IPS-20b (cell line): Measurements from ENCODE around the gene MSI2.

Experiments
- H3K27ac ChIP-seq: one replicate; pipeline ENCODE4 v1.5.1; 2013; ENCODE audit warnings: low read length
- H3K27me3 ChIP-seq: 2 replicates; pipeline ENCODE4 v1.6.1; 2013; ENCODE audit warnings: mild to moderate bottlenecking, low read length, inconsistent platforms; ENCODE audit not compliant: insufficient read depth
- H3K36me3 ChIP-seq: 2 replicates; pipeline ENCODE4 v1.6.1; 2013; ENCODE audit warnings: low read depth, mild to moderate bottlenecking, inconsistent platforms, low read length, moderate library complexity; ENCODE audit not compliant: insufficient read depth
- H3K4me1 ChIP-seq: 2 replicates; pipeline ENCODE4 v1.6.1; 2013; ENCODE audit warnings: mild to moderate bottlenecking, control low read depth, inconsistent platforms, low read length, moderate library complexity; ENCODE audit not compliant: insufficient read depth
- H3K4me3 ChIP-seq: 2 replicates; pipeline ENCODE4 v1.5.1; 2013; ENCODE audit warnings: mild to moderate bottlenecking, low read length, inconsistent platforms
- H3K9ac ChIP-seq: 2 replicates; pipeline ENCODE4 v1.6.1; 2013; ENCODE audit warnings: low read depth, mild to moderate bottlenecking, inconsistent platforms, low read length, moderate library complexity
- H3K9me3 ChIP-seq: 2 replicates; pipeline ENCODE4 v1.6.1; 2013; ENCODE audit warnings: mild to moderate bottlenecking, low read depth, low read length, inconsistent platforms; ENCODE audit not compliant: insufficient read depth

The MSI2 gene

DNA sequence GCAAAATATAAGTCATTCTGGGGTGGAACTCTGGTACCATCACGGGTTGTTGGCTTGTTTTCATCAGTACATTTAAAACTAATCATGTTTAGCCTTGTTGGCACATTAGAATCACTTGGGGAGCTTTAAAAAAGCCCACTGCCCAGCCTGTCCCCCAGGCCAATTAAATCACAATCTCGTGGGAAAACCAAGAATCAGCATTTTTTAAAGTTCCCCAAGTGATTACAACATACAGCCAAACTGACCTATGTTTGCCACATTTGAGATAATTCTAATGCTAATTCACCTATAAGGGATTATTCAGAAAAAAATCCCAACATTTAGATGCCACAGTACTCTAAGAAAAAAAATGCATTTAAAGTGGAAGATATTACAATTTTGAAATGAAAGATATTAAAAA is 8.4 kb upstream of the MSI2 start:
- Histone ChIP-seq H3K9ac (no peak overlapping the region), H3K36me3 (no peaks in the 10 kb centered on the region), H3K27ac (no peak overlapping the region), H3K9me3 (peaks cover 6% of the 10 kb centered on the region; the same call in 1 of the 2 replicates), H3K4me3 (no peak overlapping the region), H3K4me1 (no peaks in the 10 kb centered on the region), H3K27me3 (no peaks in the 10 kb centered on the region)

DNA sequence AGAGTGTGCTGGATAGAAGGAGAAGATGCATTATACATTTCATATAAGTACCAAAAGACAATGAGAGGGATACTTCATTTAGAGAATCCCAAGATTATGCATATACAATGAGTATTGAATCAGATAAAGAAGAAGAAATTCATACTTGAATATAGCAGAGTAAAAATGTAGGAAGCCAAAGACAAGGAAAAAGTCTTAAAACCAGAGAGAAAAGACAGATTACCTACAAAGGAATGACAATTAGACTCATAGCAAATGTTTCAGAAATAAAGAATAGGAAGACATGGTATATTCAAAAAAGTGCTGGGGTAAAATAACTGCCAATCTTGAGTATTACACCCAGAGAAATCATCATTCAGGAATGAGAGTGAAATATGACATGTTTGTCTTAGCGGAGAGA is 6.8 kb upstream of the MSI2 start:
- Histone ChIP-seq H3K4me3 (no peak overlapping the region), H3K9me3 (peaks cover 6% of the 10 kb centered on the region; the same call in 1 of the 2 replicates), H3K36me3 (no peaks in the 10 kb centered on the region), H3K27ac (no peak overlapping the region), H3K27me3 (peaks cover 3% of the 10 kb centered on the region; the same call in 1 of the 2 replicates), H3K9ac (no peak overlapping the region), H3K4me1 (no peaks in the 10 kb centered on the region)

DNA sequence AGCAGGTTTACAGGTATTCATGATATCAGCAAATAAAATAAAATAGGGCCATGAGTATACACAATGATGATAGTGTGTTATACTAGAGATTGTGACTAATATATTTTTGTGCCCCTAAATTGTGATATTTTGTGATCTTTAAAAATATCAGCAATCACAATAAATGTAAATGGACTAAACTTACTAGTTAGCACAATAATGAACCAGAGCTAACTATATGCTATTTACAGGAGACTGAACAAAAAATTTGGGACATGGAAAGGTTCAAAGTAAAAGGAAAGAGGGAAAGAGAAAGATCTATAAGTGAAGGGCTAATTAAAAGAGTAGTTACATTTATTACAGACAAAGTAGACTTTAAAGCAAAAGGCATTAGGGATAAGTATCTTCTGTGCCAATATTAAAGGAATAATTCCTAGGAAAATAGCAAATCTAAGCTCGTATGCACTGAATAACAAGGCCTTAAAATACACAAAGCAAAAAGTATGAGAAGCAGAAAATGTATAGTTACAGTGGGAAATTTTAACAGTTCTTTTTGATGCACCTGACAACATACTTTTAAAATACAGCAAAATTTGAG is 5.0 kb upstream of the MSI2 start:
- Histone ChIP-seq H3K4me3 (no peak overlapping the region), H3K9ac (no peak overlapping the region), H3K4me1 (no peaks in the 10 kb centered on the region), H3K27me3 (peaks cover 16% of the 10 kb centered on the region), H3K36me3 (no peaks in the 10 kb centered on the region), H3K9me3 (peaks cover 6% of the 10 kb centered on the region; the same call in 1 of the 2 replicates), H3K27ac (no peak overlapping the region)

DNA sequence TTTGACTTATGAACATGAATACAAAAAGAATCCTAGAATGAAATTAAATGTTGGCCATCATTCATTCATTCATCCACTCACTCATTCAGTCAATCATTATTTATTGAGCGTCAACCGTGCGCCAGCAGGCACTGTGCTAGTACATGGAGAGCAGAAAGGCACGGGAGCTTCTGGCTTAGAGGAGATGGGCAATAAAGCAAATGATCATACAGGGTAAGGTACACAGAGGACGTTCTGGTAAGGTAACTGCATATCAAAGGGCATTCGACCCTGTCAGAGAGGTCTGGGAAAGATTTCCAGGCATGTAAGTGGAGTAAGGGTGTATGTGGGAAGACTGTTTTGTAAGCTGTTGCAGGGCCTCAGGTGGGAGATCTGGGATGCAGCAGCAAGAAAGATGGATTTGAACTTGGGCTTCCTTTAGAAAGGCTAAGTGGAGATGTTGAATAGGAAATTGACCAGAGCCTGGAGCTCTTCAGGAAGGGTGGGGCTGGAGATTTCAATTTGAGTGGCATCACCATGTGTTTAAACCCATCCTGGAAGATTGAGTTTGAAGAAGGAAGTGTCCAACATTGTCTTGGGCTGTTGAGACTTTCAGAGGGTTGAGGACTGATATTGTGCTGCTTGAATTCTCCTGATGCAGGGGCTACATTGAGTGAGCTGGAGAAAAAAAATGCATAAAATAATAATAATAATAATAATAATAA is 2.8 kb upstream of the MSI2 start:
- no peak overlapping the region for H3K9ac ChIP-seq
- H3K4me3 ChIP-seq: no peak overlapping the region
- no peak overlapping the region for H3K27ac ChIP-seq
- peaks cover 16% of the 10 kb centered on the region for H3K27me3 ChIP-seq
- no peaks in the 10 kb centered on the region for H3K36me3 ChIP-seq
- H3K9me3 ChIP-seq: peaks cover 6% of the 10 kb centered on the region; the same call in 1 of the 2 replicates
- peaks cover 2% of the 10 kb centered on the region; the same call in 1 of the 2 replicates for H3K4me1 ChIP-seq

DNA sequence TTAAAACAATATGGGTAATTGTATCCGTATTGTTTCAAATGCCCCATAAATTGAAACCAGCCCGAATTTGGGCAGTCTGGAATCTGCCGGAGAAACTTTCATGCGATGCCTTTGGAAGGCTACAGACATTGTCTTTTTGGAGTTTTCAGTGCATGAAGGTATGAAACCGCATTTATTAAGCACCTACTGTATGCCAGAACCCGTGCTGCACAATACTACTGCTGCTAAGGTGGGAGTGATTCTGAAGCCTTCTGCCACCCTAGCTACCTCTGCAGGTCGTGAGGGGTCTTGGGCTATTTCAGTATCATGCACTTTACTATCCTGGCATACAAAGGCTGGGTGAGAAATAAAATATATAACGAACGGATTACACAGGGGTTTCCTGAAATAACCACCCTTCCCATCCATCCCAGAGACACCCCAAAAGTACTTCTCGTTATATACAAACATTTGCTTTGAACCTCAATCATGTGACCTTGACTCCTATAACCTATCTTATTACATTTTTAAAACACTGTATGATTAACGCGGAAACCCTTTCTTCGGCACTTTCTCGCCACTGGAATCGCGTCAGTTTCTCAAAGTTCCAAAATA is 1.0 kb upstream of the MSI2 start:
- H3K36me3 ChIP-seq: peaks cover 1% of the 10 kb centered on the region; the same call in 1 of the 2 replicates
- peak overlapping the region; percentile 83 for H3K4me3 ChIP-seq
- peak overlapping the region; percentile 78; the same call in 1 of the 2 replicates for H3K9ac ChIP-seq
- no peak overlapping the region for H3K27ac ChIP-seq
- peaks cover 20% of the 10 kb centered on the region; the same call in 1 of the 2 replicates for H3K4me1 ChIP-seq
- H3K27me3 ChIP-seq: peaks cover 16% of the 10 kb centered on the region
- H3K9me3 ChIP-seq: peaks cover 6% of the 10 kb centered on the region; the same call in 1 of the 2 replicates

DNA sequence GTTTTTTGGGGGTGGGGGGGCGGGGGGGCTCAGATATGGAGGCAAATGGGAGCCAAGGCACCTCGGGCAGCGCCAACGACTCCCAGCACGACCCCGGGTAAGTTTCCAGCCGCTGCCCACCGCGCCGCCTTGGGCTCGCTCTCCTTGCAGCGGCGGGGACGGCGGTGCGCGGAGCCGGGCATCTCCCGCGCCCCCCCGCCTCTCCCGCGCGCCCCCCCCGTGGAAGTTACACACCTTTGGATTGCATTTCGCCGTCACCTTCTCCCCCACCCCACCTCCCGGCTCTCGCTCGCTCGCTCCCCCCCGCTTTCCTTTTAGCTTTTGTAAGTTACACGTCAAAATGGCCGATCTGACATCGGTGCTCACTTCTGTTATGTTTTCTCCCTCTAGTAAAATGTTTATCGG is 387 bp downstream of the MSI2 start:
- H3K36me3 ChIP-seq: peaks cover 15% of the 10 kb centered on the region
- no peak overlapping the region for H3K27ac ChIP-seq
- peaks cover 32% of the 10 kb centered on the region for H3K4me1 ChIP-seq
- no peaks in the 10 kb centered on the region for H3K9me3 ChIP-seq
- H3K27me3 ChIP-seq: peaks cover 16% of the 10 kb centered on the region
- H3K9ac ChIP-seq: peak overlapping the region; percentile 80; the same call in 1 of the 2 replicates
- H3K4me3 ChIP-seq: peak overlapping the region; percentile 85

DNA sequence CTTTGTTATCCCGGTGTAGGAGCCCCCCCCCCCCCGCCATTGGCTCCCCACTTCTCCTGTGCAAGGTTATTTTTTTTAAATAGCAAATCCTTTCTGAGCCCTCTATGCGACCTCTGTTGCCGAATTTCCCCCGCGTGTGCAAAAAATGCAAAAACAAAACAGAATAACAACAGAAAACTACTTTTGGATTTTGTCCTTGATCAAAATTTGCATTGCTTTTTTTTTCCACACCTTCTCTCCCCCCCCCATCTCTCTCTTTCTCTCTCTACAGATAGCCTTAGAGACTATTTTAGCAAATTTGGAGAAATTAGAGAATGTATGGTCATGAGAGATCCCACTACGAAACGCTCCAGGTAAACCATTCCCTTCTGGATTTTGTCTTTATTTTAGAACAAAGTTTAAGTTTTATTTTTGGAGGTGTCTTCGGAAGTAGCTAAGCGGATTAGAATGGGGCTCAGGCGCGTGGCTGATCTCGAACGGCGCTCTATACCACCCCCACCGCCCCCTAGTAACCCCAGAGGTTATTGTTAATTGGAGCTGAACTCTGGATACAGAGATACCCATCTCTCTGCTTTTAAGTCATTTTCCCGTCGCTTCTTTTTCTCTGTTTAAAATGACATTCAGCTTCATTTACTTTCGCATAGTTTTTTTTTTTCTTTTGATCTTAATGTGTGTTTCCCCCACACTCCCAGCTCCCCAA is 1.0 kb downstream of the MSI2 start:
- no peak overlapping the region for H3K27ac ChIP-seq
- H3K9ac ChIP-seq: peak overlapping the region; percentile 80
- peaks cover 32% of the 10 kb centered on the region for H3K4me1 ChIP-seq
- peaks cover 16% of the 10 kb centered on the region for H3K27me3 ChIP-seq
- peaks cover 22% of the 10 kb centered on the region for H3K36me3 ChIP-seq
- H3K9me3 ChIP-seq: no peaks in the 10 kb centered on the region
- H3K4me3 ChIP-seq: peak overlapping the region; percentile 85

DNA sequence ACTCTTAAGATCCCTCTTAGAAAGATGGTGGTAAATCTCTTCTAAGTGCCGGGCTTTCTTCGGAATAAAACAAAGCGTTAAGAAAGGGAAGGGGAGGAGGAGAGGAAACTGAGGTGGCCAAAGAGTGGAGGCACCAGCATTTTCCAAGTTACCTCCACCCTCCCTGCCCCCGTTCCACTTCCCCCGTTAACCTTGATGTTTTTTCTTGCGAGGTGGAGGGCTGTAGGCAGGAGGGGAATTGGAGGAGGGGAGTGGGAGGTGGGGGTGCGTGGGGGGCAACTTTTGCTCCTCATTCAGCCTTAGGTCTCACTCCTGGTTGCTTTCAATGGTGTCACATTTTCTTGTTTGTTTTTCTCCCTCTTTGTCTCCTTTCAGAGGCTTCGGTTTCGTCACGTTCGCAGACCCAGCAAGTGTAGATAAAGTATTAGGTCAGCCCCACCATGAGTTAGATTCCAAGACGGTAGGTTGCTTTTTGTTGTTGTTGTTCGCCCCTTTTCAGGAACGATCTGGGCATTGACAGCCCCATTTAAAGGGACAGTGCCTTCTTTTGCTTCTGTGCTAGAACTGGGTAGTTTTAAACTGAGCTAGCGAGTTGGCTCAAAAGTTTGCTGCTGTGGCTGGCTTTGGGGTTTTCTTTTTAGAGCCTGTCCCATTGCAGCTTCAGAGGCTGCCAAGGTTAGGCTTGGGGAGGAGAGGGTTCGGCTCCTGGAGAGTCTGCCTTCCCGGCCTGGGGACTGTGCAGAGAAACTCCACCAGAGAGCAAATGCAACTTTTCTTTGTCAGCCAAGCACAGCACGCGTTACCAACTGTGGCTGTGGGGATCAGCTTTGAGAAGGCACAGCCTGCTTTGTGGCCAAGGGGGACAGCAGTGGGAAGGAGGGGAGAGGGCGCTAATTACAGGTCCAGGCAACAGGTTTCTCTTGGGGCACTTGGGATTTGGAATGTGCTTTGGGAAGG is 1.9 kb downstream of the MSI2 start:
- peak overlapping the region; percentile 80 for H3K9ac ChIP-seq
- peaks cover 16% of the 10 kb centered on the region for H3K27me3 ChIP-seq
- H3K4me3 ChIP-seq: peak overlapping the region; percentile 85
- no peak overlapping the region for H3K27ac ChIP-seq
- peaks cover 32% of the 10 kb centered on the region for H3K4me1 ChIP-seq
- H3K36me3 ChIP-seq: peaks cover 30% of the 10 kb centered on the region
- H3K9me3 ChIP-seq: no peaks in the 10 kb centered on the region

DNA sequence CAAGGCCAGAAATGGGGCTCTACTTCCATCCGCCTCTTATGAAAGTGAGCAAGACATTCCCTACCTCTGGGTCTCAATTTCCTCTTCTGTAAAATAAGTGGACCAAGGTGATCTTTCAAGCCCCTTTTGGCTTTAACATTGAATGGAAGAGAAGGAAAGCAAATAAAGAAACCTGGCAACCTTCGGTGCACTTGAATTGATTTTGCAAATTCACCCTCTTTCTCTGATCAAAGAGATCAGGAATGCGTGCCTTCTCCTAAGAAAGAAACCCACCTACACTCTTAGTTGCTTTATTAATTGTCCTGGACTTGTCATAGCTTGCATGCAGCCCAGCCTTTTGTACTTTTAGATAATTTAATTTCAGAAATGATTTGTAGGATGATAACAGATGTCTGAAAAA is 3.0 kb downstream of the MSI2 start:
- Histone ChIP-seq H3K36me3 (peaks cover 41% of the 10 kb centered on the region), H3K4me1 (peaks cover 32% of the 10 kb centered on the region)

DNA sequence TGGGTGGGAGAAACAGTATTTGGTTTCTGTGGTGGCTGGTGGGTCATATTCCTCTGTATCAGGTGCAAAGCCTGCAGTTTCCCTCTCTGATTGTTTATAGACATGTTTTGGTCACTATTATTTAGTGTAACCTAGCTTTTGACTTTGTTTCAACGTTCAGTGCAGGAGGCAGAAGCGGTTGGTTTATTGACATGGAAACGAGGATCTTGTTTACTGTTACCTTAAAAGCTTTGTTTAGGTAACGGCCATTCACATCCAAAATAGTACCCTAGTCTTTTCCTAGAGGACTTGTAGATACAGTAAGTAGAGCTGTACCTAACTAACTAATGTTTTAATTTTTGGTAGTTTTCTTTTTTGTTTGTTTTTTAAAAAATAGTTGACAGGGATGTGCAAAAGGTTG is 3.5 kb downstream of the MSI2 start:
- H3K36me3 ChIP-seq: peaks cover 47% of the 10 kb centered on the region
- H3K4me3 ChIP-seq: peak overlapping the region; percentile 85
- no peaks in the 10 kb centered on the region for H3K9me3 ChIP-seq
- H3K27me3 ChIP-seq: peaks cover 10% of the 10 kb centered on the region
- no peak overlapping the region for H3K27ac ChIP-seq
- peaks cover 32% of the 10 kb centered on the region for H3K4me1 ChIP-seq
- H3K9ac ChIP-seq: peak overlapping the region; percentile 80; the same call in 1 of the 2 replicates

More for the DNA sequence above, 3.0 kb downstream of the MSI2 start:
- peaks cover 15% of the 10 kb centered on the region for H3K27me3 ChIP-seq
- H3K27ac ChIP-seq: no peak overlapping the region
- no peaks in the 10 kb centered on the region for H3K9me3 ChIP-seq
- peak overlapping the region; percentile 85 for H3K4me3 ChIP-seq
- peak overlapping the region; percentile 80; the same call in 1 of the 2 replicates for H3K9ac ChIP-seq
